Esophagus mucosa (tissue), 1 donor: Measurements from ENCODE around the gene PRR3. TPM values are rescaled to one million over a fixed set of nuclear protein-coding genes. Genes with fewer than 3 reads are reported as not detected.

Source experiments
- ATAC-seq: fragments of 200-7000 bp; cut with Tn5 transposase; one replicate; pipeline ENCODE4 v1.9.1; 2020
- total RNA-seq: library from RNA; stranded (reverse); gene quantifications from one replicate; pipeline ENCODE4 v1.2.4, GENCODE V29; 2023
- donor health status: DM: yes; HTN: yes; CAD: no.

PRR3 gene
- total RNA-seq, 1 donor from 2014 or later = 3.5 TPM

- ATAC-seq = no peak
Observed at GRCh38 chr6:30537931-30538330, 19.2 kb upstream of the PRR3 start.

- ATAC-seq = peak; percentile 75
Observed at GRCh38 chr6:30541515-30542403, 15.3 kb upstream of the PRR3 start.

GRCh38 chr6:30542404-30542725 lies 14.7 kb upstream of the PRR3 start:
- ATAC-seq = peak; percentile 48

- no peak for ATAC-seq
Observed at GRCh38 chr6:30542915-30543314, 14.2 kb upstream of the PRR3 start.

- ATAC-seq = no peak
Observed at GRCh38 chr6:30543821-30544220, 13.3 kb upstream of the PRR3 start.

GRCh38 chr6:30544666-30545272 lies 12.3 kb upstream of the PRR3 start:
- peak; percentile 64 for ATAC-seq

- no peak for ATAC-seq
Observed at GRCh38 chr6:30547454-30547853, 9.6 kb upstream of the PRR3 start.

GRCh38 chr6:30548375-30548774 lies 8.7 kb upstream of the PRR3 start:
- no peak for ATAC-seq

- ATAC-seq = no peak
Observed at GRCh38 chr6:30554404-30554803, 2.7 kb upstream of the PRR3 start.

GRCh38 chr6:30554962-30555815 lies 1.9 kb upstream of the PRR3 start:
- no peak for ATAC-seq

- ATAC-seq = no peak
Observed at GRCh38 chr6:30555816-30556065, 1.4 kb upstream of the PRR3 start.

GRCh38 chr6:30556066-30556905 lies 809 bp upstream of the PRR3 start, which contains the start of gene GNL1:
Gene GNL1 (minus strand): TSS chr6:30556489. CDS start chr6:30556203, 286 bp downstream.
- ATAC-seq = peak; percentile 98

GRCh38 chr6:30557683-30557981 lies 537 bp downstream of the PRR3 start:
- no peak for ATAC-seq

GRCh38 chr6:30560930-30561329 lies 3.8 kb downstream of the PRR3 start:
- no peak for ATAC-seq

- ATAC-seq = no peak
Observed at GRCh38 chr6:30562470-30563425, 5.7 kb downstream of the PRR3 start.

- ATAC-seq = no peak
Observed at GRCh38 chr6:30564114-30564513, 7.0 kb downstream of the PRR3 start.

GRCh38 chr6:30565772-30566171 lies 8.7 kb downstream of the PRR3 start:
- ATAC-seq = no peak

GRCh38 chr6:30568245-30568644 lies 11.2 kb downstream of the PRR3 start:
- no peak for ATAC-seq

GRCh38 chr6:30570263-30570662 lies 13.2 kb downstream of the PRR3 start:
- no peak for ATAC-seq

- ATAC-seq = peak; percentile 17
Observed at GRCh38 chr6:30570740-30571074, 13.6 kb downstream of the PRR3 start.

GRCh38 chr6:30571075-30571761 lies 14.1 kb downstream of the PRR3 start, which contains the start of gene ABCF1:
Gene ABCF1 (plus strand): TSS chr6:30571442. CDS start chr6:30571488, 46 bp downstream.
- ATAC-seq = peak; percentile 99
